KMS-11 (cell line): ENCODE data around the gene NT5DC4.
A peak's percentile ranks its signal among the peaks of the same experiment; 100 is the strongest.

Source experiments
- H2AFZ ChIP-seq: fragments of 200-600 bp; sonication (generic); 2 replicates; pipeline ENCODE4 v1.6.1; 2016; ENCODE audit warnings: antibody characterized with exemption, mixed run types, low read depth
- H3K27ac ChIP-seq: fragments of 200-600 bp; sonication (generic); 2 replicates; pipeline ENCODE4 v1.6.1; 2016; ENCODE audit warnings: mild to moderate bottlenecking, mixed run types
- H3K27me3 ChIP-seq: fragments of 200-600 bp; sonication (generic); 2 replicates; pipeline ENCODE4 v1.6.1; 2017; ENCODE audit warnings: mild to moderate bottlenecking, low read depth, mixed run types, moderate library complexity; ENCODE audit not compliant: insufficient read depth
- H3K36me3 ChIP-seq: fragments of 200-600 bp; sonication (generic); 2 replicates; pipeline ENCODE4 v1.6.1; 2017; ENCODE audit warnings: mild to moderate bottlenecking, mixed run types; ENCODE audit not compliant: insufficient read depth
- H3K4me1 ChIP-seq: fragments of 200-600 bp; sonication (generic); 2 replicates; pipeline ENCODE4 v1.6.1; 2016; ENCODE audit warnings: mild to moderate bottlenecking, low read depth, mixed run types; ENCODE audit not compliant: poor library complexity, severe bottlenecking
- H3K4me2 ChIP-seq: fragments of 200-600 bp; sonication (generic); 2 replicates; pipeline ENCODE4 v1.7.0; 2016; ENCODE audit warnings: mild to moderate bottlenecking, mixed run types
- H3K4me3 ChIP-seq: fragments of 200-600 bp; sonication (generic); IDR thresholded peaks from 2 replicates; pipeline ENCODE4 v1.6.1; 2017; ENCODE audit warnings: low read depth, low read length, mixed read lengths; ENCODE audit not compliant: insufficient read depth
- H3K79me2 ChIP-seq: fragments of 200-600 bp; sonication (generic); 2 replicates; pipeline ENCODE4 v1.6.1; 2016; ENCODE audit warnings: low read depth, mixed run types; ENCODE audit not compliant: insufficient read depth
- H3K9ac ChIP-seq: fragments of 200-600 bp; sonication (generic); 2 replicates; pipeline ENCODE4 v1.6.1; 2016; ENCODE audit warnings: mild to moderate bottlenecking, mixed run types
- H4K20me1 ChIP-seq: fragments of 200-600 bp; sonication (generic); 2 replicates; pipeline ENCODE4 v1.6.1; 2016; ENCODE audit warnings: mild to moderate bottlenecking, mixed run types; ENCODE audit not compliant: insufficient read depth
- CTCF ChIP-seq: fragments of 200-600 bp; sonication (generic); conservative IDR thresholded peaks from 2 replicates; pipeline ENCODE4 v1.6.1; 2017; ENCODE audit warnings: low read depth, mild to moderate bottlenecking, antibody characterized with exemption, low read length, moderate library complexity, mixed read lengths

The NT5DC4 gene

GRCh38 chr2:112758711-112759110, 37.9 kb downstream of the NT5DC4 start:
- H3K27ac ChIP-seq, result no peak overlapping the region
- no peaks in the 10 kb centered on the region for H3K36me3 ChIP-seq
- no peak overlapping the region for H2AFZ ChIP-seq
- H3K4me2 ChIP-seq, result no peak overlapping the region
- no peak overlapping the region for H3K9ac ChIP-seq
- peaks cover 7% of the 10 kb centered on the region for H3K4me1 ChIP-seq
- H3K4me3 ChIP-seq, result no peak overlapping the region
- H4K20me1 ChIP-seq, result no peaks in the 10 kb centered on the region
- peaks cover 12% of the 10 kb centered on the region; the same call in 1 of the 2 replicates for H3K79me2 ChIP-seq
- no peak for TF ChIP-seq CTCF
- no peaks in the 10 kb centered on the region for H3K27me3 ChIP-seq

- Histone ChIP-seq H2AFZ (no peak overlapping the region), H3K4me3 (no peak overlapping the region), H3K9ac (no peak overlapping the region), H3K79me2 (peaks cover 12% of the 10 kb centered on the region; the same call in 1 of the 2 replicates), H3K27me3 (no peaks in the 10 kb centered on the region), H3K4me2 (no peak overlapping the region), H3K27ac (no peak overlapping the region), H3K4me1 (peaks cover 9% of the 10 kb centered on the region), H3K36me3 (no peaks in the 10 kb centered on the region), H4K20me1 (no peaks in the 10 kb centered on the region)
- TF ChIP-seq CTCF, result no peak
These were observed 39.3 kb downstream of the NT5DC4 start for GRCh38 chr2:112760149-112760548.

GRCh38 chr2:112762276-112762675, 41.5 kb downstream of the NT5DC4 start:
- Histone ChIP-seq H3K36me3 (no peaks in the 10 kb centered on the region), H4K20me1 (no peaks in the 10 kb centered on the region), H3K4me2 (no peak overlapping the region), H3K27ac (no peak overlapping the region), H3K4me3 (no peak overlapping the region), H2AFZ (no peak overlapping the region), H3K79me2 (peaks cover 12% of the 10 kb centered on the region; the same call in 1 of the 2 replicates), H3K9ac (no peak overlapping the region), H3K27me3 (no peaks in the 10 kb centered on the region), H3K4me1 (peaks cover 12% of the 10 kb centered on the region)
- TF ChIP-seq CTCF, result no peak

- H3K4me1 ChIP-seq, result peaks cover 12% of the 10 kb centered on the region
- H2AFZ ChIP-seq, result peak within 1 kb of the TSS; percentile 81
- peak within 1 kb of the TSS; percentile 88 for H3K4me2 ChIP-seq
- peak within 1 kb of the TSS; percentile 30 for H3K4me3 ChIP-seq
- H4K20me1 ChIP-seq, result no peaks in the 10 kb centered on the region
- no peaks in the 10 kb centered on the region for H3K27me3 ChIP-seq
- H3K27ac ChIP-seq, result peak within 1 kb of the TSS; percentile 36; the same call in 1 of the 2 replicates
- peaks cover 12% of the 10 kb centered on the region; the same call in 1 of the 2 replicates for H3K79me2 ChIP-seq
- no peaks in the 10 kb centered on the region for H3K36me3 ChIP-seq
- TF ChIP-seq CTCF, result no peak
- H3K9ac ChIP-seq, result peak within 1 kb of the TSS; percentile 50; the same call in 1 of the 2 replicates
These were observed 43.5 kb downstream of the NT5DC4 start, which contains the start of gene CKAP2L for GRCh38 chr2:112764071-112765044. Gene CKAP2L, minus strand, starts transcription at chr2:112764609. Its CDS starts 11 bp downstream, at chr2:112764598.
